Central memory CD8-positive, alpha-beta T cell (primary cell): ENCODE data around the gene FLNC.

Source experiments
- ATAC-seq: fragments of 150-1000 bp; cut with Tn5 transposase; replicated peaks from 2 replicates; pipeline ENCODE4 v1.10.0; 2022; ENCODE audit warnings: mild to moderate bottlenecking, moderate FRiP score, moderate number of reproducible peaks; ENCODE audit not compliant: poor library complexity, severe bottlenecking; ENCODE audit errors: extremely low read depth
- DNase-seq, 2 donors: peaks; one replicate each; pipeline ENCODE4 v3.0.0; 2021; ENCODE audit warnings: low spot score in 2 of 2
- H3K27ac Mint-ChIP-seq: one replicate; pipeline ENCODE4 v1.8.0; 2022; ENCODE audit warnings: low read depth, mild to moderate bottlenecking, moderate library complexity, mixed read lengths
- H3K27me3 Mint-ChIP-seq: one replicate; pipeline ENCODE4 v1.8.0; 2022; ENCODE audit warnings: mixed read lengths
- H3K36me3 Mint-ChIP-seq: one replicate; pipeline ENCODE4 v1.8.0; 2022; ENCODE audit warnings: mild to moderate bottlenecking, moderate library complexity, mixed read lengths; ENCODE audit not compliant: insufficient read depth
- H3K4me1 Mint-ChIP-seq: one replicate; pipeline ENCODE4 v1.8.0; 2022; ENCODE audit warnings: mixed read lengths
- H3K4me3 Mint-ChIP-seq: one replicate; pipeline ENCODE4 v1.8.0; 2022; ENCODE audit warnings: mild to moderate bottlenecking, moderate library complexity, mixed read lengths
- H3K9me3 Mint-ChIP-seq: one replicate; pipeline ENCODE4 v1.8.0; 2022; ENCODE audit warnings: mixed read lengths

The FLNC gene

DNA sequence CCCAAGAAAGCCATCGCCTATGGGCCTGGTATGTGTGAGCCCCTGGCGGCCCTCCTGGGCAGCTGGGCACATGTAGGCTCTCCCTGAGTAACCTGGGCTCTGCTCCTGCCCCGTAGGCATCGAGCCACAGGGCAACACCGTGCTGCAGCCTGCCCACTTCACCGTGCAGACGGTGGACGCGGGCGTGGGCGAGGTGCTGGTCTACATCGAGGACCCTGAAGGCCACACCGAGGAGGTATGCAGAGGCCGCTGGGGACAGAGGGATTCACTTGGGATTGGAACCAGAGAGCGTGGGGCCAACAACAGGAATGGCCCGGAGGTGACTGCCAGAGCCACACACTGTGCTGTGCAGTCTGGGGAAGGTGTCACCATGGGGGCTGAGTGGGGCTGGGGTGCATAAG is 7.3 kb downstream of the FLNC start:
- Mint-ChIP-seq H3K27me3 (peaks cover 4% of the 10 kb centered on the region), H3K4me1 (no peaks in the 10 kb centered on the region), H3K36me3 (peaks cover 1% of the 10 kb centered on the region), H3K27ac (no peak overlapping the region), H3K4me3 (no peak overlapping the region), H3K9me3 (no peaks in the 10 kb centered on the region)
- DNase-seq, result no peak
- no peak for ATAC-seq

DNA sequence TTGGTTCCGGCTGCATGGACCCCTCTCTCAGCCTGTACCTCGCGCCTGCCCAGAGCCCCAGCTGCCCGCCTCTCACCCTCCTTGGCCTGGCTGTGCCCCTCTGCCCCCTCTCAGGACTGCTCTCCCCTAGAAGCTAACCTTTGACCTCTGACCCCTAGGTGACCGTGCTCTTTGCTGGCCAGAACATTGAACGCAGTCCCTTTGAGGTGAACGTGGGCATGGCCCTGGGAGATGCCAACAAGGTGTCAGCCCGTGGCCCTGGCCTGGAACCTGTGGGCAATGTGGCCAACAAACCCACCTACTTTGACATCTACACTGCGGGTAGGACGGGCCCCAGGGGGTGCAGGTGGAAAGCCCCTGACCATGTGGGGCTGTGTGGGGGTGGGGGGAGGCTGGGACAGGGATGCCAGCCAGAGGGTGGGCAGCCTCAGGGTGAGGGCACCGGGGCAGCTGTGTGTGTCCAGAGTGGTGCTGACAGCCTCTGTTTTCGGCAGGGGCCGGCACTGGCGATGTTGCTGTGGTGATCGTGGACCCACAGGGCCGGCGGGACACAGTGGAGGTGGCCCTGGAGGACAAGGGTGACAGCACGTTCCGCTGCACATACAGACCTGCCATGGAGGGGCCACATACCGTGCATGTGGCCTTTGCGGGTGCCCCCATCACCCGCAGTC is 8.0 kb downstream of the FLNC start:
- Mint-ChIP-seq H3K27ac (no peak overlapping the region), H3K4me3 (no peak overlapping the region), H3K4me1 (no peaks in the 10 kb centered on the region), H3K36me3 (peaks cover 1% of the 10 kb centered on the region), H3K9me3 (no peaks in the 10 kb centered on the region), H3K27me3 (no peaks in the 10 kb centered on the region)
- DNase-seq (no peak), ATAC-seq (no peak)

GRCh38 chr7:128838981-128839731 is 8.9 kb downstream of the FLNC start:
- ATAC-seq (no peak), DNase-seq (no peak)
- H3K4me1 Mint-ChIP-seq, result no peaks in the 10 kb centered on the region
- H3K27ac Mint-ChIP-seq, result no peak overlapping the region
- H3K27me3 Mint-ChIP-seq, result no peaks in the 10 kb centered on the region
- no peaks in the 10 kb centered on the region for H3K9me3 Mint-ChIP-seq
- no peak overlapping the region for H3K4me3 Mint-ChIP-seq
- peaks cover 1% of the 10 kb centered on the region for H3K36me3 Mint-ChIP-seq

GRCh38 chr7:128839751-128840177 is 9.6 kb downstream of the FLNC start:
- H3K4me1 Mint-ChIP-seq, result no peaks in the 10 kb centered on the region
- H3K27me3 Mint-ChIP-seq, result no peaks in the 10 kb centered on the region
- H3K9me3 Mint-ChIP-seq, result no peaks in the 10 kb centered on the region
- peaks cover 1% of the 10 kb centered on the region for H3K36me3 Mint-ChIP-seq
- no peak overlapping the region for H3K27ac Mint-ChIP-seq
- H3K4me3 Mint-ChIP-seq, result no peak overlapping the region
- no peak for ATAC-seq
- no peak for DNase-seq

- Mint-ChIP-seq H3K4me3 (no peak overlapping the region), H3K27ac (no peak overlapping the region), H3K27me3 (no peaks in the 10 kb centered on the region), H3K9me3 (no peaks in the 10 kb centered on the region), H3K36me3 (peaks cover 1% of the 10 kb centered on the region), H3K4me1 (no peaks in the 10 kb centered on the region)
- ATAC-seq (no peak), DNase-seq (no peak)
Observed at GRCh38 chr7:128840326-128841170, 10.3 kb downstream of the FLNC start.

- Mint-ChIP-seq H3K27me3 (no peaks in the 10 kb centered on the region), H3K27ac (no peak overlapping the region), H3K4me3 (no peak overlapping the region), H3K4me1 (no peaks in the 10 kb centered on the region), H3K9me3 (no peaks in the 10 kb centered on the region), H3K36me3 (peaks cover 1% of the 10 kb centered on the region)
- ATAC-seq (no peak), DNase-seq (no peak)
Observed at GRCh38 chr7:128841171-128841690, 11.0 kb downstream of the FLNC start.

GRCh38 chr7:128841921-128842673 is 11.9 kb downstream of the FLNC start:
- no peak overlapping the region for H3K4me3 Mint-ChIP-seq
- peak in 1 of 2 donors; percentile 43 for DNase-seq
- H3K9me3 Mint-ChIP-seq, result no peaks in the 10 kb centered on the region
- H3K27ac Mint-ChIP-seq, result no peak overlapping the region
- peak; percentile 66 for ATAC-seq
- no peaks in the 10 kb centered on the region for H3K4me1 Mint-ChIP-seq
- H3K27me3 Mint-ChIP-seq, result no peaks in the 10 kb centered on the region
- peaks cover 1% of the 10 kb centered on the region for H3K36me3 Mint-ChIP-seq

GRCh38 chr7:128842674-128843641 is 12.8 kb downstream of the FLNC start:
- H3K9me3 Mint-ChIP-seq, result no peaks in the 10 kb centered on the region
- no peaks in the 10 kb centered on the region for H3K4me1 Mint-ChIP-seq
- H3K4me3 Mint-ChIP-seq, result no peak overlapping the region
- H3K36me3 Mint-ChIP-seq, result peaks cover 1% of the 10 kb centered on the region
- H3K27ac Mint-ChIP-seq, result no peak overlapping the region
- DNase-seq (no peak), ATAC-seq (no peak)
- H3K27me3 Mint-ChIP-seq, result no peaks in the 10 kb centered on the region

- peaks cover 1% of the 10 kb centered on the region for H3K36me3 Mint-ChIP-seq
- H3K4me3 Mint-ChIP-seq, result no peak overlapping the region
- DNase-seq, result no peak
- no peaks in the 10 kb centered on the region for H3K9me3 Mint-ChIP-seq
- no peaks in the 10 kb centered on the region for H3K27me3 Mint-ChIP-seq
- H3K4me1 Mint-ChIP-seq, result no peaks in the 10 kb centered on the region
- H3K27ac Mint-ChIP-seq, result no peak overlapping the region
- no peak for ATAC-seq
Observed at GRCh38 chr7:128843938-128844621, 13.9 kb downstream of the FLNC start.

GRCh38 chr7:128844777-128845311 is 14.6 kb downstream of the FLNC start:
- no peak overlapping the region for H3K27ac Mint-ChIP-seq

DNA sequence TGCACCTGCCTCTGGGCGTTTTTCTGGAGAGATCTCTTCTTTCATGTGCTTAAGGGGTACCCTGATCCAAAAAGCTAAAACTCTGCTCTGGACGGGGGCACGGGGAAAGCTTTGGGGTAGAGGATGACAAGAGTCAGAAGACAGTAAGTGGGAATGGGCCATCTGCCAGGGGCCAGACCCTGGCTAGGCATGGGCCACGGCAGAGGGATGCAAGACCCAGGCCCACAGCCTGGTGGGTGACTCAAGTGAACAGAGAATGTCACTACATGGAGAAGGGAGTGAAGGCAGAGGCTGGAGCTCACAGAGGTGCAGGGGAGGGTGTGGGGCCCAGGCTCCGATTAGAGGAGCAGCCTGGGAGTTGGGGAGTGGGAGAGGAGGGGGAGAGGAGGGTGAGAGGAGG is 15.3 kb downstream of the FLNC start:
- ATAC-seq, result no peak
- no peak for DNase-seq
- Mint-ChIP-seq H3K27ac (no peak overlapping the region), H3K36me3 (peaks cover 1% of the 10 kb centered on the region), H3K9me3 (no peaks in the 10 kb centered on the region), H3K27me3 (no peaks in the 10 kb centered on the region), H3K4me3 (no peak overlapping the region), H3K4me1 (no peaks in the 10 kb centered on the region)

More at GRCh38 chr7:128844777-128845311, 14.6 kb downstream of the FLNC start:
- no peak overlapping the region for H3K4me3 Mint-ChIP-seq
- no peaks in the 10 kb centered on the region for H3K27me3 Mint-ChIP-seq
- H3K4me1 Mint-ChIP-seq, result no peaks in the 10 kb centered on the region
- peaks cover 1% of the 10 kb centered on the region for H3K36me3 Mint-ChIP-seq
- no peak for DNase-seq
- H3K9me3 Mint-ChIP-seq, result no peaks in the 10 kb centered on the region
- ATAC-seq, result no peak
